GM18867 (cell line): ENCODE results near the gene FOXO6.
A peak's percentile ranks its signal among the peaks of the same experiment; 100 is the strongest.

ENCODE experiments used
- ATAC-seq: cut with Tn5 transposase; IDR thresholded peaks from one replicate; pipeline ENCODE4 v1.9.1; 2021; ENCODE audit warnings: mild to moderate bottlenecking, moderate library complexity; ENCODE audit not compliant: unreplicated experiment

FOXO6 gene

GRCh38 chr1:41349361-41350054 lies 11.7 kb upstream of the FOXO6 start:
- ATAC-seq = no peak

DNA sequence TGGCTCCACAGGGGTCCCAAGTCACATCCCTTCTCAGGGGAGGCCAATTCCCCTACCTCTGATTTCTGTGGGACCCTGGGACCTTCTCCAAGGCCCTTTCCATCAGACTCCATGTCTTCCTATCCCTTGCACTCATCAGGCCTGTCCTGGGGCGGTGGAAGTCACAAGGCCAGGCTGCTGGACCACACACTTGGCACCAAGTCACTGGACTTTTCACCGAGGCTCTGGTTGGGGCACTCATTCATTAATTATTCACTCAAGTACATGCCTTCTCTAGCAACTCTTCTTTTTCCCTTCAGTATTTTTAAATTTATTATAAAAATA lies 11.2 kb upstream of the FOXO6 start:
- no peak for ATAC-seq

DNA sequence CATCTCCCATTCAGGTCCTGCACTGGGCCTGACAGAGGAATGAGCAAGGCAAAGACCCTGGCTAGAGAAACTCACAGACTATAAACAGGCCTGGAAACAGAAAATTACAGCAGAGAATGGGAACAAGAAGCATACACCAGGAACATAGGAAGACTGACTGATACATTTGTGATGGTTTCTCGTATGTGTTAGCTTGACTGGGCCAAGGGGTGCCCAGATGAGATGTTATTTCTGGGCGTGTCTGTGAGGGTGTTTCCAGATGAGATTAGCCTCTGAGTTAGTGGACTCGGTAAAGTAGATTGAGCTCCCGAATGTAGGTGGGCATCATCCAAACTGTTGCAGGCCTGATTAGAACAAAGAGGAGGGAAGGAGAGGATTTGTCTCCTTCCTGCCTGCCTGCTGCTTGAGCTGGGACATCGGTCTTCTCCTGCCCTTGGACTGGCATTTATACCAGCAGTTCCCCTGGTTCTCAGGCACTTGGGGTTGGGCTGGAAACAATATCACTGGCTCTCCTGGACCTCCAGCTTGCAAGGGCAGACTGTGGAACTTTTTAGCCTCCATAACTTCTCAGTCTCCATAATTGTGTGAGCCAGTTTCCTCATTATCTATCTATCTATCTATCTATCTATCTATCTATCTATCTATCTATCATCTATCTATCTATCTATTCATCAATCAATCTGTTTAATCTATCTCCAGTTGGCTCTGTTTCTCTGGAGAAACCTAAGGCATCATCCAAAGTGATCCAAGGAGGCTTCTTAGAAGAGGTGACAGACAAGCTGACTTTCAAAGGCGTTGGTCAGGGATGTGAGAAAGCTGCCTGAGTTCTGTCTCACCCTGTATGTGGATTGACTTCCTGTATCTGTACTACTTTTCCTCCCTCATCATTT lies 9.7 kb upstream of the FOXO6 start:
- no peak for ATAC-seq

DNA sequence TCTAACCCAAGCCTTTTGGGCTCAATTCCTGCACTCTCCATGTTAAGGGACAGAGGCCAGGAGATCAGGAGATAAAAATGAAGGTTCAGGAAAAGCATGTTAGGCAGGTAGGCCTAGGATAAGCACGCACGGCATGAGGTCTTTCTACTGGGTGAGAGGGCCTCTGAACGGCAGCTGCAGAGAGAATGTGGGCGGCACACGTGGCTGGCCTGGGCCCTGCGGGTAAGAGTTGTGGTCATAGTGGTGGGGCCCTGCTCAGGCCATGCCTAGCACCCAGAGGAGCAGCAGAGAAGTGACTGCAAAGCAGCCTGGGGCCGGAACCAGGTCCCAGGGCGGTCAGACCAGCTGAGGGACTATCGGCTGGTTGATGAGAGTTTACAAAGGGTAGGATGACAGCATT lies 7.5 kb upstream of the FOXO6 start:
- peak; percentile 90 for ATAC-seq

DNA sequence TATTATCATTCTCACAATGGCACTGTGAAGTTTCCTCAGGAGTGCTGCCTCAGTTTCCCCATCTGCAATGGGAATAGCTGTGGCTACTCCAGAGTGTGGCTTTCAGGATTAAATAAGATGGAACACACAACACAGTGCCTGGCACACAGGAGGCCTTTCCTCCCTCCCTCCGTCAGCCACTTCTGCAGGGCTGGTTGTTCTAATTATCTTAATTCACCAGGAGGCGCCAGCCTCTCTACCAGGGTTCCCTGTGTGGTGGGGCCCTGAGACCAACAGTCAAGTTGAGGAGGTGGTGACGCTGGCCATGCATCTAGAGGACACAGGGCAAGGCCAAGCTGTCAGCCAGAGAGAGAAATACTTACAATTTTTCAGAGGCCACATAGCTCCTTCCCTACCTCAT lies 6.3 kb upstream of the FOXO6 start:
- no peak for ATAC-seq

DNA sequence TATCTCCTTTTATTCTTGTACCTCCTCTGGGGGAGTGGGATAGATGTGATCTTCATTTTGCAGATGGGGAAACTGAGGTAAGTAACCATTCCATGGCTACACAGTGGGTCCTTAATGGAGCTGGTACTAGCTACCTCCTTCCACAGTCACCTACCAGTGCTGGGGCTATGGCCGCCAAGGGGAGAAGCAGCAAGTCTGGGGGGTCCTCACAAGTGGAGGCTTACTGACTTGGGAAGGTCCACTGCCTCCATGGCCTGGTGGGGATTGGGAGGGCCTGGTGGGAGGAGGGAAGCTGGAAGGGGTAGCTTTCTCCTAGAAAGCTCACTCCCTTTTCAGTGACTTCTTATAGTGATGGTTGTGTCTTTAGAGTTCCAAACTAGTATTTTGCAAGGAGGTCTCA lies 5.9 kb upstream of the FOXO6 start:
- ATAC-seq = no peak

DNA sequence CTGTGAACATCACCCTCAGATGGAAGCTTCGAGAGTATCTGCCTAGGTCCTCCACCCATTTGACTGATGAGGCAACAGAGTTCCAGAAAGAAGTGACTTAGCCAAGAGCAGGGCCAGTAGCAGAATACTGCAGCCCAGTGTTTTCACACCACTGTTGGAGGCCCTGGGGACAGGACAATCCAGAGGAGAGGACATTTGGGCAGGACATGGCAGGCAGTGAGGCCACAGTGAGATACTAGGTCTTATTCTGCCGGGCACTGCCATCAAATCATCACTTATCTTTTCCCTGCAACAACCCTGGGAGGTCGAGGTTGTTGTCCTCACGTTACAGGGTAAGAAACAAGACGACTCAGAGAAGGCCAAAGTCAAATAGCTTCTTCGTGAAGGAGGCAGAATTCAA lies 5.5 kb upstream of the FOXO6 start:
- no peak for ATAC-seq

- no peak for ATAC-seq
Observed at GRCh38 chr1:41356752-41357151, 4.5 kb upstream of the FOXO6 start.

GRCh38 chr1:41357451-41358101 lies 3.7 kb upstream of the FOXO6 start:
- ATAC-seq = no peak

GRCh38 chr1:41358131-41359021 lies 2.9 kb upstream of the FOXO6 start:
- no peak for ATAC-seq

- ATAC-seq = no peak
Observed at GRCh38 chr1:41359211-41360073, 1.8 kb upstream of the FOXO6 start.

- ATAC-seq = no peak
Observed at GRCh38 chr1:41360074-41360785, 1.0 kb upstream of the FOXO6 start.

GRCh38 chr1:41361495-41362356 lies 492 bp downstream of the FOXO6 start:
- ATAC-seq = peak; percentile 21

- no peak for ATAC-seq
Observed at GRCh38 chr1:41362357-41362721, 1.1 kb downstream of the FOXO6 start.

DNA sequence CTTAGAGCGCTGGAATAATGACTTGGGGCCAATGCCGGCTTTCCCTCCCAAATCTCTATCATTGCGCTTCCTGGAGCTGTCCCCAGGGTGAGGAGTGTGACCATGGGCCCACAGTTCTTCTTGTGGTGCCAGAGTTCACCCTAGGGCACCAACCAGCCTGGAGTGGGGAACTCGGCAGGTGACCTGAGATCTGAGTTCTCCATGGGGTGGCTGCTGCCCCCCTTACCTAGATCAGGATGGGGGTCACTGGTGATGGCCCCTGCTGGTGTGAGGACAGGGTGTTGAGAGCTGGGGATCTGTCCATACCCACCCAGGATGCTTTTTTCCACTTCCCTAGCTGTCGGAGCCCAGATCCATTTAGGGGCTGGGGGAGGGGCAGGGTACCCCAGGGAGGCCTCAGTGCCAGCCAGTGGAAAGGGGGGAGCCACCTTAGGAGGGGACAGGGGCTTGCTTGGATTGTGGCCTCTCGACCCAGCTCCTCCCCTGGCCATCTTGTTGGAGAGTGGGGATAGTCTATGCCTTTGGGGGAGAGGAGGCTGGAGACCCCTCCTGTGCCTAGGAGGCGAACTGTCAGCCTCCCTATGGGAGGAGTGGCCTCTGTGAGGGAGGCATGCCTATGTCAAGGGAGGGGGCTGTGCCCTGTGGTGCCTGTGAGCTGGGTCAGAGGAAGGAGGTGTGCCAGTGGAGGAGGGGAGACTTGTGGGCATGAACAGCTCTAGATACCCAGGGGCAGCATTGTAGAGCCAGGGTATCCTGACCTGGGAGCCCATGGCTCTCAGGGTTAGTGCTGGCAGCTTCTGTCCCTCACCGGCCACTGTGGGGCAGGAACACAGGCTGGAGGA lies 1.7 kb downstream of the FOXO6 start:
- no peak for ATAC-seq

GRCh38 chr1:41363591-41364320 lies 2.5 kb downstream of the FOXO6 start:
- no peak for ATAC-seq
